Mucosa of gallbladder (tissue), 1 donor: ENCODE results near the gene MMEL1. TPM values are rescaled to one million over a fixed set of nuclear protein-coding genes. Genes with fewer than 3 reads are reported as not detected.
A peak's percentile ranks its signal among the peaks of the same experiment; 100 is the strongest.

Experiments
- DNase-seq: peaks from one replicate; pipeline ENCODE4 v3.0.0-alpha.2; 2020; ENCODE audit warnings: low spot score
- total RNA-seq: library from RNA; stranded (reverse); gene quantifications from one replicate; pipeline ENCODE4 v1.2.1, GENCODE V29; 2021
- donor health status: DM: no; HTN: no; CAD: no.

Gene MMEL1
- total RNA-seq, 1 donor from 2014 or later: 22.9 TPM

DNA sequence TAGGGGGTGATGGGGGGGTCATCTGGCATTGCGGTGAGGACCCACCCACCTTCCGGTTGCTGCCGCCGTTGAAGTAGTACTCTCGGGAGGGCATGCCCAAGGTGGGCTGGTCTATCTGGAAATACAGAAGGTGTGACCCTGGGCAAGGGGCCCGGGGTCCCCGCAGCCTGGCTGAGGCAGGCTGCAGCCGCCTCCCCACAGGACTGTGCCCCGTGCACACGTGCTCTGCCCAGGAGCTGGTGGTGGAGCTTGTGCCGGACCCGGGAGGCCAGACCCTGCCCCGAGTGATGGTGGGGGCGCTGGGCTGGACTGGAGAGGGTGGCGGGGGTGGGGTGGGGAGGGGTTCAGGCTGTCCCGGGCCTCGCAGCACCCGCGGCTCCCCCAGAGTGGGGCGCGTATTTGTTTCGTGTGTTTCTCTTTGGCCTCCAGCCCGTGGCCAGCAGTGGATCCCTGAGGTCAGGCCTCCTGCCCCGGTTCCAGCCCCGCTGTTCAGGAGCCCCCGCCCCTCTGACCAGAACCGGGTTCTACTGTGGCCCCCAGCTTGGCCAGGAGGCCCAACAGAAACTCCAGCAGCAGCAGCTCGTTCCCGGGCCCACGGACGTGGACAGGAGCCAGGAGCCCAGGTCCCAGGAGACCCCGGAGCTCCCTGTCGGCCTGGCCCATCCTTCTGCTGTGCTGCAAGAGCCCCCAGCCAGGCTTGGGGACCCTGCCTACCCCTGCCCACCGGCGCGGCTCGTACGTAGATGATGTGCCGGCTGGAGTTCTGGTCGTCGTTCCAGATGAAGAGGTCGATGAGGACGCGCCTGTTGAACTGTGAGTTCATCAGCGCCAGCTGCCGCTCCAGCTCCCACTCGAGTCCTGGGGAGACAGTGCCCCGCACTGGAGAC is 27.1 kb downstream of the MMEL1 start:
- DNase-seq: no peak

- DNase-seq: no peak
Observed at GRCh38 chr1:2604844-2605508, 27.8 kb downstream of the MMEL1 start.

DNA sequence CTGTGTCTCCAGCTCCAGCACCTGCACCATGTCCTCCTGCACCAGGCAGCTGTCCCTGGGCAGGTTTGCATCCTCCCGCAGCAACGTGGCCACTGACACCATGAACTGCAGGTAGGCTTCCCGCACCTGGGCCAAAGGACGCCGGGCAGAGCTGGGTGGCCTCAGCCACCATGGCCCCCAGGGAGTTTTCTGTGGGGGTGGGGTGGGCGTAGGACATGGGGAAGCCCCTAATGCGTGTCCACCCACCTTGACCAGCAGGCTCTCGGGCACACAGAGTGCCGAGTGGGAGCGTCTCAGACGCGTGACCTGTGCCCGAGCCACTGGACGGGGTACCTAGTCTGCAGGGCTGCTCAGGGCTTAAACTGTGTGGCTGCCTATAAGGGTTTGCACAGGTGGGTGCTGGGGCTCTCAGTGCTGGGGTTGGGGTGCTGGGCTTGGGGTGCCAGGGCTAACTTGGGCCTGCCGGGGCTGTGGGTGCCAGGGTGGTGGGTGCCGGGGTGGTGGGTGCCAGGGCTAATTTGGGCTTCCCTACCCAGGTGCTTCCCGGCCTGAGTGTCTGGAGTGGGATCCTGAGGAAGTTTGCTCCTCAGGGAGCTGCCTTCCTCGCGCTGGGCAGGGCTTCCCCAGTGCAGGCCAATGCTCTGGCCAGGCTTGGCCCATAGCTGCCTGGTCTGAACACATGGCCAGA is 28.5 kb downstream of the MMEL1 start:
- no peak for DNase-seq

GRCh38 chr1:2603521-2604155 is 29.2 kb downstream of the MMEL1 start:
- no peak for DNase-seq

- DNase-seq: no peak
Observed at GRCh38 chr1:2602866-2603520, 29.8 kb downstream of the MMEL1 start.

DNA sequence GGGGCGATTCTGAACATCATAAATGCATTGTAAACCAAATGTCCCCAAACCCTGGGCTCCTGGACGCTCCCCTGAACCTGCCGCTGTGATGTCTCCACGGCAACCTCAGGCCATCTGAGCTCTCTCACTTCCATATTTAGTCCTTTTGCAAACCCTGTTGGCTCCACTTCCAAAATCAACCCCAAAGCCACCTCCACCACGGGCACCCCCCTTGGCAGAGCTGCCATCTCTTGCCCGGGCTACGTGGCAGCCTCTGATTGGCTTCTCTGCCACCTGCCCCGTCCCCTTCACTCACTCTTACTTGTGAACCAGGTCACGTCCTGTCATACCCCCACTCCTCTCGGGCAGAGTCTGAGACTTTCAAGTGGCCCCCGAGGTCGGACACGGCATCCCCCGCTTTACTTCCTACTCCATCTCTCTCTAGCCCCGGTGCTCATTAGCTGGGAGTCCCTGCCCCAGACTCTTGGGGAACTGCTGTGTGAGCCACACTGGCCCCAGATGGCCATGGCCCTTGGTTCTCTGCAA is 30.4 kb downstream of the MMEL1 start:
- no peak for DNase-seq

DNA sequence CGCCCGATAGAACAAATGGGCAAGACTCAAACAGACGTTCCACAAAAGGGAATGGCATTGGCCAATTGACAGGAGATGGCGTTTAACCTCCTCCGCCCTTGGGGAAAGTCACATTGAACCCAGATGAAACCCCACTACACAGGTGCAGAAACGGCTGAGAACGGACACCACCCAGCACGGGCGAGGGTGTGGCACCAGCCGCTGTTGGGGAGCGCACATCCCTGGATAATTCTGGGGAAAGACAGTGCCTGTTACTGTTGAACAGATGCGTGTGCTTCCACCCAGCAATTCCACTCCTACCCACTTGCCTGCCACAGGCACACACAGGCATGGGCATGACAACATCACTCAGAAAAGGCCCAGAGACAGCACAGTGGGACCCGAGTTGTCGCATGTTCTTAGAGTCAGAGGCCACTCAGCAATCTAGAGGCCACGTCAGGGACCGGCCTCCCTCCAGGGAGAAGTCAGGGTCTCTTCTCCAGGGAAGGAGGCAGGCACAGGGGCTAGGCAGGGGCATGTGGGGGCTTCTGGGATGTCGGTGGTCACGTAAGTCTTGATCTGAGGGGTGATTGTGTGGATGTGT is 31.0 kb downstream of the MMEL1 start:
- no peak for DNase-seq

DNA sequence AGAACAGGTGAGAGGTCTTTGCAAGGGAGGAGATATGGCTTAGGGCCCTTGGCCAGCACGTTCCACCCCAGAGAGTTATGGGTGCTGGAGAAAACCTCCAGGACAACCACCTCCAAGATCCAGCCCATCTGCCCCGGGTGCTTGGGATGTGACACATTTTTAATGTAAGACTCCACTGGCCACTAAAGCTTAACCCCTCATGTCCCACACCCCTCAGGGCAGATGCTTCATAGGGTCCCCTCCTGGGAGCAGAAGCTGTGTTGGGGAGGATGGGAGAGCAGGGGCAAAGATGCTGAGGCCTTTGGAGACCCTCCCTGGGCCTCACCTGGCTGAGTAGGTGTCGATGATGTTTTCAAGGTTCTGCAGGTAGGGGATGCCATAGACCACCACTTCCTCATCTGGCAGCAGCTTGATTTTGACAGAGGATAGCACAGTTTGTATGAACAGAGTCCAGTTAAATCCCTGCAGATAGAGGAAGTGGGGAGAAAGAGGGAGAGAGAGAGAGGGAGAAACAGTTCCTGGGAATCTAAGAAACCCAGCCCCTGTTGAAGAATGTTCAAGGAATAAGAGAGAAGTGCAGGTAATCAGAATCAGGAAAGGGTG is 34.4 kb downstream of the MMEL1 start:
- no peak for DNase-seq

GRCh38 chr1:2597441-2598328 is 35.1 kb downstream of the MMEL1 start:
- DNase-seq: no peak

DNA sequence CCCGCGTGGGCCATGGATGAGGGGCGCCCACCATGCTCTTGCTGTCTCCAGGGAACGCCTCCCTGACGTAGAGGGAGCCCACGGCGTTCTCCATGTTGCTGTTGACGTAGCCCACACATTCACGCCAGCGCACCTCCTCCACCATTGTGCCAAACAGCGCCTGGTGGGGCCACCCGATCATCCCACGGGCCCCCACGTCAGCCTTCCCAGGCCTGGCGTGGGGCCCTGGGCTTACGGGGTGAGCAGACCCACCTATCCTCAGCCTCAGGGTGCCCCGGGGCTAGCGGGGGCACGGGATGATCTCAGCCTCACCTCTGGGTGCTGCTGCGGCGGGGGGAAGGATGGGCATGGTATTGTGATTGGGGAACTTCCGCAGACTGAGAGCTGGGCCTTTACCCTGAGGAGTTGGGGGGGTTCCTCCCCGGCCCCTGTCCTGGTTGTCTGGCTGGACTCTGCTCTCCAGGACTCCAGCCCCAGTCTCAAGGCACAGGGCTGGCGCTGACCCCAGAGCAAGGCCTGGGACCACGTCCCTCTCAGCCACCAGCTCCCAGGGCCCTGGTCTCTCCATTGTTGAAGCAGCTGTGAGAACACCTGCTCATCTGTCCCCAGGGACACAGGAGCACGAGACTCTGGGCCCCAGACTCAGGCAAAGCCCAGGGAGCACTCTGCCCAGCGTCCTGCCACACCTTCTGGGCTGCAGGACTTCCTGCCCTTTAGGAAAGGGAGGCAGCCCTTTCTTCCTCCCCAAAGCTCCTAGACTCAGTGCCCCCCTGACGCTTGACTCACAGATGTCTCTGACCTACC is 36.1 kb downstream of the MMEL1 start:
- no peak for DNase-seq

- DNase-seq: no peak
Observed at GRCh38 chr1:2595812-2596529, 36.8 kb downstream of the MMEL1 start.

DNA sequence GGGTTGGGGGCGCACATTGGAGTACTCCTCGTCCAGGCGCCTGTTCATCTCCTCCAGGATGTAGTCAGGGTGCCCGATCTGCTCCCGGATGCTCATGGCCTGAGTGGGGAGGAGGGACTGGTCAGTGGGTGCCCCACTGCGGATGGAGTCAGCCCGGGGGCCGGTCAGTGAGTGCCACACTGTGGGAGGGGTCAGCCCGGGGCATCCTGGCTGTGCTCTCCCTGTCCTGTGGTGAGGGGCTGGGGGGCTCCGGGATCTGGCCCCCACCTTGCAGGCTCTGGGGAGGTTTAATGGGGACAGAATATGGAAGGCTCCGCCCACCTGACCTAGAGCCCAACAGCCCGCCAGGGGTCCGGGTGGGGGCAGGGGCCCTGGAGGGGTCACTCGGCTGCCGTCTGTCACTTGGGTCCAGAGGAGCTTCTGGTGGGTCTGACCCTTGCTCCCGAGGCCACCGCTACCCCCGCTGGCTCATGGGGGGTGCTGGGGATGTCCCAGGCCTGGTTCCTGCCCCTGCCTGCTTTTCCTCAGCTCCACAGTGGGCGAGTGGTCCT is 37.5 kb downstream of the MMEL1 start:
- no peak for DNase-seq

GRCh38 chr1:2594641-2595131 is 38.1 kb downstream of the MMEL1 start:
- no peak for DNase-seq

- peak; percentile 53 for DNase-seq
Observed at GRCh38 chr1:2594001-2594640, 38.7 kb downstream of the MMEL1 start.

GRCh38 chr1:2593251-2593878 is 39.5 kb downstream of the MMEL1 start:
- no peak for DNase-seq

DNA sequence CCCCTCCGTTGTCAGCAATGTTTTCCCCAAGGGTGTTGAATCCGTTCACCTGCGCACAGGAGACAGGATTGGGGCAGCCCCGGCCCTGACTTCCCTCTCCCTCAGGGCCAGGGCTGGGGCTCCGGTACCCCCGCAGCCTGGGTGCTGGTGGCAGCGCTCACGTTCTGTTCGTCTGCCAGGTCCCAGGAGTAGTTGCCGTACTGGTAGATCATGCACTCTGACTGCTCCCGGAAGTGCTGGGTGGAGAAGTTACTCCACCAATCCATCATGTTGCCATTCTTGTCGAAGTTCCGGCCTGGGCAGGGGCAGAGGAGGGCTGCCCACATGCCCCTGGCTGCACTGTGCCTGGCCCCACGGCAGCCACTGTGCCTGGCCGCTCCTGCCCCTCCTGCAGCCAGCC is 40.1 kb downstream of the MMEL1 start:
- DNase-seq: peak; percentile 46
